ENCODE data around the gene KLK2.

The KLK2 gene

DNA sequence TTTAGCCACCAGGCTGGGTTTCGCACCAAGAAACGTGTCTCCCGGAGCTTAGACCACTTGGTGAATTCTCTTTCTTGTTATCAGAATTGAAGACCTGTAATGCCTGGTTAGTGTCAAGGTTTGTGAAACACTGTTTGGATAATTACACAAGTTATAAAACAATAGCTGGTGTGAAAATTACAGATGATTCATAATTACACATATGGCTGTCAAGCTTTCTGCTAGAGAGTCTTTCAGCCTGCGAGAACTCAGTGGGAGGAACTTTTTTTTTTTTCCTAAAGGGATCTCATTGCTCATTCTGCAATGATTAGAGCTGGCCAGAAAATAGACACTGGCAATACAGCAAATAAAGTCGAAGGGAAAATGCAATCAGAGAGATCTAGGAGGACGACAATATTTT lies 51.3 kb downstream of the KLK2 start:
- DNase-seq (ENCODE audit: low read depth in 2 of 2): no peak

GRCh38 chr19:50925734-50926133 lies 52.5 kb downstream of the KLK2 start:
- DNase-seq (ENCODE audit: low read depth in 2 of 2): no peak

GRCh38 chr19:50926144-50926543 lies 52.9 kb downstream of the KLK2 start:
- no peak for DNase-seq (ENCODE audit: low read depth in 2 of 2)

DNA sequence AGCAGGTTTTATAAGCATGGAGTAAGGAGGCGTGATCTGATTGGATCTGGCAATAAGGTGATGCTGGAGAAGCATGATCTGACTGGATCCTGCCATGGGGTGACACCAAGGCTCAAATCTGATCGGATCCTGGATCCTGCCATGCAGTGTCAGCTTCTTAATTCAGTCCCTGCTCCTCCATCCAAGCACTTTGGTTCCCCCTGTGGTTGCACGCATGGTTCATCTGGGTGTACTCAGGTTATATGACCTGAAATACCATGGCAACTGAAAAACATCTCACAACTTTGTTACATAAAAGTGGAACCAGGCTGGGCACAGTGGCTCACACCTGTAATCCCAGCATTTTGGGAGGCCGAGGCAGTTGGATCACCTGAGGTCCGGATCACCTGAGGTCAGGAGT lies 55.6 kb downstream of the KLK2 start:
- no peak for DNase-seq (ENCODE audit: low read depth in 2 of 2)

All from stimulated activated CD8-positive, alpha-beta memory T cell treated with anti-CD3 and anti-CD28 coated beads, Interleukin-2, amount 100 ng/mL, for 1 hour (primary cell).